GM12878 (cell line): ENCODE data around the gene ACADS. TPM values are rescaled to one million over a fixed set of nuclear protein-coding genes. Genes with fewer than 3 reads are reported as not detected.

Experiments used
- ATAC-seq: fragments of 200-7000 bp; cut with Tn5 transposase; 3 replicates; pipeline ENCODE4 v1.9.1; 2020; ENCODE audit warnings: mild to moderate bottlenecking, moderate library complexity
- BruUV-seq: library from RNA; stranded (reverse); fragments of 400-500 nt; replicated peaks from 2 replicates; lab custom pipeline; 2021; lab: Mats Ljungman, UMichigan
- CTCF ChIA-PET: fragments of 300-600 bp; sonication (Branson Sonifier 250); formaldehyde crosslinking; extraction: SDS; loops from one replicate; lab custom pipeline; 2021; ENCODE audit warnings: inconsistent platforms; lab: Yijun Ruan, JAX
- POLR2A ChIA-PET: fragments of 350-600 bp; formaldehyde crosslinking; extraction: SDS; loops from one replicate; lab custom pipeline; 2021; ENCODE audit warnings: inconsistent platforms; lab: Charles Lee
- RAD21 ChIA-PET: fragments of 300-600 bp; sonication (Branson Sonifier 250); formaldehyde crosslinking; loops from one replicate; lab custom pipeline; 2023; ENCODE audit warnings: antibody characterized with exemption; ENCODE audit not compliant: unreplicated experiment; lab: Charles Lee
- SMC1A ChIA-PET: fragments of 300-600 bp; sonication (Branson Sonifier 250); formaldehyde crosslinking; loops from one replicate; lab custom pipeline; 2023; ENCODE audit not compliant: unreplicated experiment, uncharacterized antibody; lab: Charles Lee
- DNase-seq: peaks from one replicate; pipeline ENCODE4 v3.0.0-alpha.2; 2011; ENCODE audit warnings: low read depth, low spot score
- FAIRE-seq: peaks from 3 replicates; lab custom pipeline; 2011; peaks lifted over from hg19 to GRCh38; lab: Jason Lieb, UNC
- H2AFZ ChIP-seq: 2 replicates; pipeline ENCODE4 v1.6.0; 2011; ENCODE audit warnings: low read depth, low read length, control low read depth; ENCODE audit not compliant: control insufficient read depth
- H3K27ac ChIP-seq: 2 replicates; pipeline ENCODE4 v1.5.1; 2011; ENCODE audit warnings: control low read depth; ENCODE audit not compliant: control insufficient read depth, insufficient read depth
- H3K27me3 ChIP-seq, 2 experiments: replicated peaks in 1 of 2; 2 replicates each; pipeline versions ENCODE4 v1.6.0 to v1.6.1; 2011; ENCODE audit warnings: low read length in 1 of 2; ENCODE audit not compliant: control insufficient read depth in 2 of 2, insufficient read depth in 2 of 2
- H3K36me3 ChIP-seq, 2 experiments: 2 replicates each; pipeline ENCODE4 v1.5.1; 2011; ENCODE audit warnings: low read length in 1 of 2; ENCODE audit not compliant: control insufficient read depth in 2 of 2, insufficient read depth in 2 of 2
- H3K4me1 ChIP-seq: 2 replicates; pipeline ENCODE4 v1.6.1; 2011; ENCODE audit warnings: mild to moderate bottlenecking, low read length, moderate library complexity, mixed read lengths; ENCODE audit not compliant: control insufficient read depth, insufficient read depth
- H3K4me2 ChIP-seq: 2 replicates; pipeline ENCODE4 v1.6.0; 2011; ENCODE audit warnings: control low read depth; ENCODE audit not compliant: control insufficient read depth, insufficient read depth
- H3K4me3 ChIP-seq: fragments of 200-600 bp; sonication (generic); 2 replicates; pipeline ENCODE4 v1.5.1; 2016
- H3K79me2 ChIP-seq: 2 replicates; pipeline ENCODE4 v1.6.0; 2011; ENCODE audit warnings: low read length; ENCODE audit not compliant: control insufficient read depth, insufficient read depth
- H3K9ac ChIP-seq: 2 replicates; pipeline ENCODE4 v1.8.0; 2011; ENCODE audit warnings: low read length, control low read depth, mixed read lengths; ENCODE audit not compliant: control insufficient read depth, insufficient read depth
- H3K9me3 ChIP-seq: replicated peaks from 3 replicates; pipeline ENCODE4 v1.5.1; 2011; ENCODE audit warnings: mild to moderate bottlenecking, low read length; ENCODE audit not compliant: control insufficient read depth, insufficient read depth
- H4K20me1 ChIP-seq: 2 replicates; pipeline ENCODE4 v1.6.0; 2011; ENCODE audit not compliant: control insufficient read depth, insufficient read depth
- ATF7 ChIP-seq: fragments of 450-650 bp; IDR thresholded peaks from 2 replicates; pipeline ENCODE4 v1.6.1; 2016; ENCODE audit warnings: low read depth, mild to moderate bottlenecking
- BACH1 ChIP-seq: fragments of 450-650 bp; IDR thresholded peaks from 2 replicates; pipeline ENCODE4 v1.6.1; 2017; ENCODE audit warnings: mild to moderate bottlenecking, borderline replicate concordance
- CBFB ChIP-seq: IDR thresholded peaks from 2 replicates; pipeline ENCODE4 v1.6.1; 2016; ENCODE audit warnings: antibody characterized with exemption, low read depth
- CHD4 ChIP-seq: fragments of 200-600 bp; sonication (generic); IDR thresholded peaks from 2 replicates; pipeline ENCODE4 v1.6.1; 2016; ENCODE audit warnings: mild to moderate bottlenecking
- FOXK2 ChIP-seq: fragments of 450-650 bp; IDR thresholded peaks from 2 replicates; pipeline ENCODE4 v1.6.1; 2017; ENCODE audit warnings: mild to moderate bottlenecking, moderate library complexity
- FOXM1 ChIP-seq: IDR thresholded peaks from 2 replicates; pipeline ENCODE4 v1.6.1; 2012; ENCODE audit warnings: low read depth, mild to moderate bottlenecking, inconsistent platforms, low read length, moderate library complexity
- IRF4 ChIP-seq: IDR thresholded peaks from 2 replicates; pipeline ENCODE4 v1.6.1; 2011; ENCODE audit warnings: low read depth, low read length
- IRF5 ChIP-seq: fragments of 450-650 bp; IDR thresholded peaks from 2 replicates; pipeline ENCODE4 v1.6.1; 2017; ENCODE audit warnings: borderline replicate concordance
- JUNB ChIP-seq: IDR thresholded peaks from 2 replicates; pipeline ENCODE4 v1.6.1; 2016; ENCODE audit warnings: antibody characterized with exemption, mild to moderate bottlenecking
- JUND ChIP-seq: IDR thresholded peaks from 2 replicates; pipeline ENCODE4 v1.6.1; 2012; ENCODE audit warnings: low read depth, mild to moderate bottlenecking, low read length, improper control_type of control experiment, moderate library complexity
- MEF2A ChIP-seq: IDR thresholded peaks from 2 replicates; pipeline ENCODE4 v1.6.1; 2011; ENCODE audit warnings: low read depth, mild to moderate bottlenecking, low read length, moderate library complexity; ENCODE audit not compliant: insufficient read depth
- NFXL1 ChIP-seq: fragments of 450-650 bp; IDR thresholded peaks from 2 replicates; pipeline ENCODE4 v1.6.1; 2017; ENCODE audit warnings: antibody characterized with exemption, mild to moderate bottlenecking, borderline replicate concordance
- NFYA ChIP-seq: IDR thresholded peaks from 2 replicates; pipeline ENCODE4 v1.6.1; 2011; ENCODE audit warnings: low read depth, mild to moderate bottlenecking, low read length, improper control_type of control experiment, borderline replicate concordance
- NR2C2 ChIP-seq: IDR thresholded peaks from 2 replicates; pipeline ENCODE4 v1.6.1; 2011; ENCODE audit warnings: borderline replicate concordance, low read depth; ENCODE audit not compliant: control insufficient read depth, insufficient read length
- PAX5 ChIP-seq: IDR thresholded peaks from 2 replicates; pipeline ENCODE4 v1.6.1; 2011; ENCODE audit warnings: low read depth, low read length, borderline replicate concordance
- PAX8 ChIP-seq: fragments of 450-650 bp; IDR thresholded peaks from 2 replicates; pipeline ENCODE4 v1.6.1; 2017; ENCODE audit warnings: mild to moderate bottlenecking, moderate library complexity
- POLR2AphosphoS2 ChIP-seq: IDR thresholded peaks from 2 replicates; pipeline ENCODE4 v1.6.1; 2011; ENCODE audit warnings: low read depth, mild to moderate bottlenecking, low read length, improper control_type of control experiment, moderate library complexity
- RUNX3 ChIP-seq: IDR thresholded peaks from 2 replicates; pipeline ENCODE4 v1.6.1; 2012; ENCODE audit warnings: low read length, inconsistent platforms
- SIX5 ChIP-seq: IDR thresholded peaks from 2 replicates; pipeline ENCODE4 v1.6.1; 2011; ENCODE audit warnings: mild to moderate bottlenecking, low read depth, low read length, moderate library complexity; ENCODE audit not compliant: severe bottlenecking
- SMAD5 ChIP-seq: IDR thresholded peaks from 2 replicates; pipeline ENCODE4 v1.6.1; 2016; ENCODE audit warnings: antibody characterized with exemption, low read depth
- ZNF24 ChIP-seq: fragments of 450-650 bp; IDR thresholded peaks from 2 replicates; pipeline ENCODE4 v1.6.1; 2017; ENCODE audit warnings: antibody characterized with exemption, mild to moderate bottlenecking
- ZNF274 ChIP-seq: IDR thresholded peaks from one replicate; pipeline ENCODE4 v1.8.0; 2011; ENCODE audit not compliant: insufficient read length, insufficient read depth
- WGBS: methylation state at CpG from one replicate; pipeline ENCODE4 v1.1.6; 2016; ENCODE audit warnings: low lambda C conversion rate; ENCODE audit not compliant: insufficient replicate concordance, insufficient coverage; ENCODE audit errors: missing lambda C conversion rate; 5-methylcytosine and 5-hydroxymethylcytosine counted together
- in situ Hi-C: fragments of 300-500 bp; cut with MboI; formaldehyde crosslinking; loops from 9 replicates; pipeline ENCODE4 v1.14.3; 2018; ENCODE audit warnings: mixed read lengths
- intact Hi-C: fragments of 100-400 bp; cut with micrococcal nuclease; formaldehyde crosslinking; loops from one replicate; pipeline ENCODE4 v1.14.2; 2022; ENCODE audit not compliant: unreplicated experiment
- polyA plus RNA-seq, 11 experiments: library from polyadenylated mRNA; depleted of rRNA in 4 of 11; unstranded in 6 of 11; stranded (reverse) in 5 of 11; fragments of >200 nt; fragmentation: Nextera tagmentation in 4 of 11; fragmentation: Illumina TruSeq in 1 of 11; extraction: Ambion mirVana in 4 of 11; extraction: Trizol in 1 of 11; gene quantifications; 1 replicate in 1 of 11; 2 replicates in 10 of 11; pipeline versions ENCODE4 v1.2.1 to v1.2.3, GENCODE V29; 2011 to 2016; ENCODE audit warnings: inconsistent platforms in 2 of 11, missing spikeins in 2 of 11, low read depth in 1 of 11
- total RNA-seq, 4 experiments: library from RNA; depleted of rRNA in 3 of 4; stranded (reverse); fragments of >200 nt in 3 of 4; fragmentation: Illumina TruSeq in 1 of 4; extraction: Trizol in 1 of 4; gene quantifications; 2 replicates each; pipeline versions ENCODE4 v1.2.1 to v1.2.3, GENCODE V29; 2013 to 2021

Gene ACADS
- total and polyA plus RNA-seq, 10 of the 15 experiments (the other 5 are each of a cell fraction or from before 2014, with no cell fraction given), result 0.05 to 18.1 (median 10.2) TPM

DNA sequence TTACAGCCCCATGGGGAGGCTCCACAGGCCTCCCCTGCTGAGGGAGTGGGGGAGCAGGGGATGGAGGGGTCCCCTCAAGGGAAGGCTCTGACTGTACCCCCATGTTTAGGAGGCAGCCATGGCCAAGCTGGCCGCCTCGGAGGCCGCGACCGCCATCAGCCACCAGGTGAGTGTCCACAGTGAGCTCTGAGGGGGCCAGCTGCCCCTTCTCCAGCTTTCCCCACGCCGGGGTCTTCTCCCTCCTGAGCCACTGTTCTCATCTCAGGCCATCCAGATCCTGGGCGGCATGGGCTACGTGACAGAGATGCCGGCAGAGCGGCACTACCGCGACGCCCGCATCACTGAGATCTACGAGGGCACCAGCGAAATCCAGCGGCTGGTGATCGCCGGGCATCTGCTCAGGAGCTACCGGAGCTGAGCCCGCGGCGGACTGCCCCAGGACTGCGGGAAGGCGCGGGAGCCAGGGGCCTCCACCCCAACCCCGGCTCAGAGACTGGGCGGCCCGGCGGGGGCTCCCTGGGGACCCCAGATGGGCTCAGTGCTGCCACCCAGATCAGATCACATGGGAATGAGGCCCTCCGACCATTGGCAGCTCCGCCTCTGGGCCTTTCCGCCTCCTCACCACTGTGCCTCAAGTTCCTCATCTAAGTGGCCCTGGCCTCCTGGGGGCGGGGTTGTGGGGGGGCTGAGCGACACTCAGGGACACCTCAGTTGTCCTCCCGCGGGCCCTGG, 13.6 kb downstream of the ACADS start:
- POLR2A ChIA-PET, result interaction anchor here (0.6 kb wide), 1 partner anchor 135 kb away, joined by 4 read pairs; no protein-coding TSS in a partner anchor
- SMC1A ChIA-PET, result no interaction called here

DNA sequence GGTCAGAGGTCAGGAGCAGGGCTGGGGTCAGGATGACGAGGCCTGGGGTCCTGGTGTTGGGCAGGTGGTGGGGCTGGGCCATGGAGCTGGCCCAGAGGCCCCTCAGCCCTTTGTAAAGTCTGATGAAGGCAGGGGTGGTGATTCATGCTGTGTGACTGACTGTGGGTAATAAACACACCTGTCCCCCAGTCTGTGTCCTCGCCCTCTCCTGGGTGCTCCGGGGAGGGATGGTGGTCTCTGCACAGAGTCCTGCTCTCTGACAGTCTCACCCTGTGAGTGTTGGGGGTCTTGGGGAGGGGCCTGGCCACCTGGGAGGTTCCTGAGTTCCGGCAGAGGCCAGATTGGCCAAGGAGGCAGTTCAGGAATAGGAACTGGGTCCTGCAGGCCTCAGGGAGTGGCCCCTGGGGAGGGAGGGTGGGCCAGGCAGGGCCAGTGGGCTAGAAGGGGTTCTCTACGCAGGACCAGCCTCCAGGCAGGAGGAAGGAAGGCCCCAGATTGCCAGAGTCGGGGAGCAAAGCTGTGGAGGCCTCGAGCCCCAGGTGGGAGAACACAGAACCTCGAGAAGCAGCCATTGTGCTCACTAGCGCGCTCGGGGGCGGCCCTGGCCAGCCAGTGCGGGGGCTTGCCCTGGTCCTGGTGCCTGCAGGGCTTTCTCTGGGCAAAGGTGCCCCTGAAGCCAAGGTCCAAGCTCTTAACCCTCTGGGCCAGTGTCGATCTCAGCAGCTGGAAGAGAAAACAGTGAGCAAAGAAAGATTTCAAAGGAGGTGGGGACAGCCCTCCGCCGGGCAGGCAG, 14.4 kb downstream of the ACADS start:
- H3K4me2 ChIP-seq, result no peak overlapping the region
- H3K27ac ChIP-seq, result no peak overlapping the region
- DNase-seq (no peak), FAIRE-seq (no peak), ATAC-seq (no peak)
- no peak overlapping the region for H3K9ac ChIP-seq
- ChIA-PET POLR2A (no interaction called here), RAD21 (no interaction called here), CTCF (no interaction called here), SMC1A (no interaction called here)
- intact Hi-C loops (no loop called here), in situ Hi-C loops (no loop called here)
- no peaks in the 10 kb centered on the region for H3K36me3 ChIP-seq
- H3K27me3 ChIP-seq, result no peaks in the 10 kb centered on the region
- H2AFZ ChIP-seq, result no peak overlapping the region
- H4K20me1 ChIP-seq, result no peaks in the 10 kb centered on the region
- no peaks in the 10 kb centered on the region for H3K4me1 ChIP-seq
- no peaks in the 10 kb centered on the region for H3K9me3 ChIP-seq
- no TSS peak for BruUV-seq
- H3K4me3 ChIP-seq, result no peak overlapping the region
- 62% methylated on average over 15 of the region's 16 CpGs for WGBS
- H3K79me2 ChIP-seq, result no peaks in the 10 kb centered on the region
- TF ChIP-seq PAX8 (no peak), ZNF24 (no peak), POLR2AphosphoS2 (no peak), PAX5 (no peak), NFYA (no peak), CBFB (no peak), SIX5 (no peak), NR2C2 (no peak), JUNB (no peak), IRF5 (no peak), ATF7 (no peak), ZNF274 (no peak), FOXM1 (no peak)

More for the DNA sequence above, 13.6 kb downstream of the ACADS start:
- TSS peak; percentile 52 for BruUV-seq
- FAIRE-seq (no peak), ATAC-seq (no peak), DNase-seq (no peak)
- ChIA-PET CTCF (no interaction called here), RAD21 (no interaction called here)
- intact Hi-C loops (no loop called here), in situ Hi-C loops (no loop called here)
- H2AFZ ChIP-seq, result no peak overlapping the region
- H3K27me3 ChIP-seq, result no peaks in the 10 kb centered on the region
- no peak overlapping the region for H3K27ac ChIP-seq
- no peak overlapping the region for H3K4me2 ChIP-seq
- no peak overlapping the region for H3K9ac ChIP-seq
- no peak for TF ChIP-seq BACH1
- TF ChIP-seq FOXM1, result no peak
- TF ChIP-seq RUNX3, result no peak
- no peak for TF ChIP-seq JUND
- no peak for TF ChIP-seq IRF4
- no peak for TF ChIP-seq NFXL1
- TF ChIP-seq CBFB, result no peak
- no peak for TF ChIP-seq FOXK2
- TF ChIP-seq SMAD5, result no peak
- no peak for TF ChIP-seq CHD4
- no peak for TF ChIP-seq MEF2A
- H3K36me3 ChIP-seq, result no peaks in the 10 kb centered on the region
- no peaks in the 10 kb centered on the region for H3K9me3 ChIP-seq
- H3K4me3 ChIP-seq, result no peak overlapping the region
- no peaks in the 10 kb centered on the region for H4K20me1 ChIP-seq
- H3K4me1 ChIP-seq, result no peaks in the 10 kb centered on the region
- WGBS, result 76% methylated on average over 35 of the region's 38 CpGs
- H3K79me2 ChIP-seq, result no peaks in the 10 kb centered on the region
